GM19043 (cell line): ENCODE measurements around the gene ITGB3BP.
"Not testable (repeated sequence)": the region's sequence is repeated elsewhere in the genome, so short reads cannot be mapped to it uniquely, and the experiment has no call there.

Source experiments
- ATAC-seq: cut with Tn5 transposase; IDR thresholded peaks from one replicate; pipeline ENCODE4 v1.9.1; 2021; ENCODE audit warnings: low read depth; ENCODE audit not compliant: unreplicated experiment

The ITGB3BP gene

DNA sequence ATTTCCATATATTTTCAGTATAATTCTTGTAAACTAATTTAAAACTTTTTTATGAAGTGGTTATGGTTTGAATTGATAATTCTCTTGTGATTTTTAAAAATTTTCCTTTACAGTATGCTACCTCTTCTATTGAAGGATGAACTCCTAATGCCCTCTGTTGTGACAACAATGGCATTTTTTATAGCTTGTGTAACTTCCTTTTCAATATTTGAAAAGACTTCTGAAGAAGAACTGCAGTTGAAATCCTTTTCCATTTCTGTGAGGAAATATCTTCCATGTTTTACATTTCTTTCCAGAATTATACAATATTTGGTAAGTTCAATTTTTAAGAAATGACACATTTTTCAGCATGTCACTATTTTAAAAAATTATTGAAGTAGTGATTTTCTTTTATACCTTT is 94.2 kb downstream of the ITGB3BP start:
- ATAC-seq, result no peak

- ATAC-seq, result no peak
These were observed 99.4 kb downstream of the ITGB3BP start for GRCh38 chr1:63423649-63424048.

- not testable (repeated sequence) for ATAC-seq
These were observed 102.3 kb downstream of the ITGB3BP start for GRCh38 chr1:63420746-63421145.

GRCh38 chr1:63418101-63418500 is 104.9 kb downstream of the ITGB3BP start:
- ATAC-seq, result no peak

- ATAC-seq, result no peak
These were observed 108.2 kb downstream of the ITGB3BP start for GRCh38 chr1:63414691-63415365.

- ATAC-seq, result no peak
These were observed 109.6 kb downstream of the ITGB3BP start for GRCh38 chr1:63413394-63413793.

GRCh38 chr1:63411066-63411465 is 112.0 kb downstream of the ITGB3BP start:
- no peak for ATAC-seq

DNA sequence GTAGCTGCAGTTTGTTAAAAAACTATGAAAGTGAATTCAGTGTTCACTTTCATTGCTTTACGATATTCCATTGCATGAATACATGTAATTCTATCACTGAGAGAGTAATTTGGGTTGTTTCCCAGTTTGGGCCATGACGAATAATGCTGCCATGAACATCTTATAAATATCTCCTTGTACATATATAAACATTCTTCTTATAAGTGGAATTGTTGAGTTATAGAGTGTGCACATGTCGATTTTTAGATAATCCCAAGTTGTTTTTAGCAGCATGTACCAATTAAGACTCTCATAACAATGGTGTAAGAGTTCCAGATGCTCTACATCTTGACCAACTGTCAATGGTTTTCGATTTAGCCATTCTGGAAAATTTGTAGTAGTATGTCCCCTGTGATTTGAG is 114.7 kb downstream of the ITGB3BP start:
- ATAC-seq, result no peak

GRCh38 chr1:63407002-63407401 is 116.0 kb downstream of the ITGB3BP start:
- ATAC-seq, result no peak

DNA sequence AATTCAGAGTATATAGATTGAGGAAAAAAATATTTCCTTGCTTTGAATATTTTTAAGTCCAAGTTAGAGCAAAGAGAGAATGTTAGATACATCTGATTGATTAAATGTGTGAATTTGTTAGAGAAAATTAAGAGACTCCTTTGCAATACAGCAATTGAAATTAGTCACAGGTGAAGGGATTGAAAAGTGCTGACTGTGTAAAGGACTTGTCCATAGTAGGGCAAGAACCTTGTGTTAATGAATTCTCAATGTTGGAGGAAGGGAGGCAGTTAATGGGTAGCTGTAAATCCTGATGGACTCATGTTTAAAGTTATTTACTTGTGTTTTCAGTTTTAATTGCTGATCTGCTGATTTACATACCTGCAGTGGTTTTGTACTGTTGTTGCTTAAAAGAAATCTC is 117.0 kb downstream of the ITGB3BP start:
- no peak for ATAC-seq

- ATAC-seq, result no peak
These were observed 118.0 kb downstream of the ITGB3BP start for GRCh38 chr1:63405021-63405420.

- ATAC-seq, result no peak
These were observed 119.6 kb downstream of the ITGB3BP start for GRCh38 chr1:63403386-63403785.

- no peak for ATAC-seq
These were observed 121.1 kb downstream of the ITGB3BP start for GRCh38 chr1:63401945-63402344.
